CD4-positive, alpha-beta T cell treated with Interleukin-6 at 100 ng/mL for 8 hours (primary cell): ENCODE data around the gene RBCK1.

ENCODE experiments used
- DNase-seq: peaks from one replicate; pipeline ENCODE4 v3.0.0-alpha.2; 2020; ENCODE audit warnings: mixed read lengths, low spot score

The RBCK1 gene

GRCh38 chr20:418858-419365 lies 10.8 kb downstream of the RBCK1 start:
- DNase-seq = no peak

- DNase-seq = no peak
Measured at GRCh38 chr20:419556-420165, 11.6 kb downstream of the RBCK1 start.

GRCh38 chr20:420166-420620 lies 12.1 kb downstream of the RBCK1 start:
- DNase-seq = no peak

GRCh38 chr20:420721-421574 lies 12.8 kb downstream of the RBCK1 start:
- DNase-seq = no peak

GRCh38 chr20:421685-422250 lies 13.7 kb downstream of the RBCK1 start:
- no peak for DNase-seq

- DNase-seq = no peak
Measured at GRCh38 chr20:426566-426965, 18.5 kb downstream of the RBCK1 start.

- no peak for DNase-seq
Measured at GRCh38 chr20:427401-427800, 19.3 kb downstream of the RBCK1 start.

- DNase-seq = no peak
Measured at GRCh38 chr20:427849-428657, 20.0 kb downstream of the RBCK1 start.

- no peak for DNase-seq
Measured at GRCh38 chr20:428658-429200, 20.6 kb downstream of the RBCK1 start.

GRCh38 chr20:430091-430999 lies 22.2 kb downstream of the RBCK1 start:
- no peak for DNase-seq

- peak; percentile 26 for DNase-seq
Measured at GRCh38 chr20:431012-431904, 23.2 kb downstream of the RBCK1 start.

GRCh38 chr20:432208-432607 lies 24.1 kb downstream of the RBCK1 start:
- DNase-seq = no peak

GRCh38 chr20:432677-433299 lies 24.7 kb downstream of the RBCK1 start:
- no peak for DNase-seq

- DNase-seq = peak; percentile 43
Measured at GRCh38 chr20:433300-433975, 25.3 kb downstream of the RBCK1 start.

GRCh38 chr20:434221-434620 lies 26.1 kb downstream of the RBCK1 start:
- no peak for DNase-seq

GRCh38 chr20:434661-435419 lies 26.7 kb downstream of the RBCK1 start:
- DNase-seq = no peak

- no peak for DNase-seq
Measured at GRCh38 chr20:435558-435957, 27.5 kb downstream of the RBCK1 start.

GRCh38 chr20:436476-436875 lies 28.4 kb downstream of the RBCK1 start:
- DNase-seq = no peak
